HCT116 (cell line): ENCODE data around the gene FBXO42. TPM values are rescaled to one million over a fixed set of nuclear protein-coding genes. Genes with fewer than 3 reads are reported as not detected.

Experiments
- ATAC-seq: fragments of 200-7000 bp; cut with Tn5 transposase; 2 replicates; pipeline ENCODE4 v1.9.1; 2020; ENCODE audit warnings: mild to moderate bottlenecking, moderate library complexity
- BruUV-seq: library from RNA; stranded (reverse); fragments of 400-500 nt; replicated peaks from 2 replicates; lab custom pipeline; 2021; lab: Mats Ljungman, UMichigan
- CTCF ChIA-PET: fragments of 300-600 bp; sonication (Branson Sonifier 250); formaldehyde crosslinking; loops from one replicate; lab custom pipeline; 2021; ENCODE audit warnings: antibody characterized with exemption; lab: Charles Lee
- POLR2A ChIA-PET: fragments of 300-600, 350-600 bp; sonication (Branson Sonifier 250); formaldehyde crosslinking; loops from one replicate; lab custom pipeline; 2021; ENCODE audit warnings: antibody characterized with exemption; lab: Charles Lee
- RAD21 ChIA-PET, 2 experiments: fragments of 300-600 bp; sonication (Branson Sonifier 250); formaldehyde crosslinking; loops; one replicate each; lab custom pipeline; 2023; ENCODE audit warnings: low total read pairs in 2 of 2; ENCODE audit not compliant: uncharacterized antibody in 2 of 2, unreplicated experiment in 2 of 2, low non-redundant PET in 1 of 2; lab: Charles Lee
- DNase-seq: peaks from one replicate; pipeline ENCODE4 v3.0.0-alpha.2; 2010; ENCODE audit warnings: low read depth, low spot score
- H2AFZ ChIP-seq: fragments of 200-600 bp; shearing (Covaris generic), sonication (generic); 2 replicates; pipeline ENCODE4 v1.6.1; 2017; ENCODE audit warnings: low read depth, mixed run types, mixed read lengths, antibody characterized with exemption, low read length; ENCODE audit not compliant: poor library complexity, severe bottlenecking
- H3K27ac ChIP-seq: 2 replicates; pipeline ENCODE4 v1.5.1; 2012; ENCODE audit warnings: low read depth, low read length
- H3K27me3 ChIP-seq: fragments of 200-600 bp; sonication (generic); 2 replicates; pipeline ENCODE4 v1.6.1; 2016; ENCODE audit warnings: mixed run types, low read length, mixed read lengths; ENCODE audit not compliant: insufficient read depth
- H3K36me3 ChIP-seq, 2 experiments: fragments of 200-500 bp in 1 of 2; fragments of 200-600 bp in 1 of 2; sonication (Bioruptor generic) in 1 of 2; sonication (generic) in 1 of 2; 2 replicates each; pipeline versions ENCODE4 v1.5.1 to v1.6.1; 2014 to 2016; ENCODE audit warnings: low read length in 2 of 2, inconsistent platforms in 1 of 2, mixed read lengths in 1 of 2, mixed run types in 1 of 2; ENCODE audit not compliant: insufficient read depth in 2 of 2, control insufficient read depth in 1 of 2
- H3K4me1 ChIP-seq, 2 experiments: fragments of 200-600 bp in 1 of 2; sonication (generic) in 1 of 2; 2 replicates each; pipeline versions ENCODE4 v1.5.1 to v1.6.1; 2012 to 2017; ENCODE audit warnings: low read length in 2 of 2, inconsistent platforms in 1 of 2, mild to moderate bottlenecking in 1 of 2, mixed read lengths in 1 of 2, mixed run types in 1 of 2, moderate library complexity in 1 of 2; ENCODE audit not compliant: insufficient read depth in 2 of 2, control insufficient read depth in 1 of 2
- H3K4me2 ChIP-seq: fragments of 200-600 bp; sonication (generic); 2 replicates; pipeline ENCODE4 v1.6.1; 2017; ENCODE audit warnings: mixed run types, low read length, mixed read lengths
- H3K4me3 ChIP-seq, 2 experiments: fragments of 200-600 bp in 1 of 2; sonication (generic) in 1 of 2; replicated peaks in 1 of 2; 2 replicates each; pipeline ENCODE4 v1.5.1; 2011 to 2016; ENCODE audit warnings: low read length in 2 of 2, control low read depth in 1 of 2, low read depth in 1 of 2, mild to moderate bottlenecking in 1 of 2, mixed read lengths in 1 of 2, mixed run types in 1 of 2
- H3K79me2 ChIP-seq: fragments of 200-600 bp; sonication (generic); 2 replicates; pipeline ENCODE4 v1.6.1; 2017; ENCODE audit warnings: mild to moderate bottlenecking, mixed run types, low read length, moderate library complexity, mixed read lengths; ENCODE audit not compliant: insufficient read depth
- H3K9ac ChIP-seq: fragments of 200-600 bp; sonication (generic); 2 replicates; pipeline ENCODE4 v1.6.1; 2016; ENCODE audit warnings: low read length, mixed read lengths
- H3K9me2 ChIP-seq: fragments of 200-600 bp; sonication (generic), shearing (Covaris generic); 2 replicates; pipeline ENCODE4 v1.6.1; 2017; ENCODE audit warnings: mixed run types, mild to moderate bottlenecking, moderate library complexity; ENCODE audit not compliant: insufficient read depth
- H3K9me3 ChIP-seq, 2 experiments: fragments of 200-500 bp in 1 of 2; fragments of 200-600 bp in 1 of 2; sonication (Bioruptor generic) in 1 of 2; sonication (generic) in 1 of 2; 2 replicates each; pipeline ENCODE4 v1.6.1; 2014 to 2017; ENCODE audit warnings: low read length in 2 of 2, mixed read lengths in 2 of 2, inconsistent platforms in 1 of 2, low read depth in 1 of 2, mild to moderate bottlenecking in 1 of 2, mixed run types in 1 of 2, moderate library complexity in 1 of 2; ENCODE audit not compliant: control insufficient read depth in 1 of 2, insufficient read depth in 1 of 2
- H4K20me1 ChIP-seq: fragments of 200-600 bp; sonication (generic), shearing (Covaris generic); 2 replicates; pipeline ENCODE4 v1.6.1; 2017; ENCODE audit warnings: mixed run types, mild to moderate bottlenecking, moderate library complexity; ENCODE audit not compliant: insufficient read depth
- CBX3 ChIP-seq: IDR thresholded peaks from 2 replicates; pipeline ENCODE4 v1.6.1; 2012; ENCODE audit warnings: low read depth
- CEBPB ChIP-seq: IDR thresholded peaks from 2 replicates; pipeline ENCODE4 v1.6.1; 2012; ENCODE audit warnings: low read depth
- ELF1 ChIP-seq: IDR thresholded peaks from 2 replicates; pipeline ENCODE4 v1.6.1; 2012; ENCODE audit warnings: low read depth, borderline replicate concordance
- EZH2 ChIP-seq: fragments of 200-600 bp; sonication (generic); IDR thresholded peaks from 2 replicates; pipeline ENCODE4 v1.6.1; 2017; ENCODE audit warnings: antibody characterized with exemption, mixed run types
- EZH2phosphoT487 ChIP-seq: fragments of 200-600 bp; IDR thresholded peaks from 2 replicates; pipeline ENCODE4 v1.6.1; 2018; ENCODE audit warnings: antibody characterized with exemption, borderline replicate concordance
- FOSL1 ChIP-seq: IDR thresholded peaks from 2 replicates; pipeline ENCODE4 v1.6.1; 2012; ENCODE audit warnings: low read depth
- JUND ChIP-seq: IDR thresholded peaks from 2 replicates; pipeline ENCODE4 v1.6.1; 2012
- POLR2A ChIP-seq: IDR thresholded peaks from 2 replicates; pipeline ENCODE4 v1.7.0; 2011; ENCODE audit warnings: borderline replicate concordance; ENCODE audit not compliant: insufficient read depth, insufficient read length; ENCODE audit errors: extremely low read depth
- POLR2AphosphoS5 ChIP-seq: IDR thresholded peaks from 2 replicates; pipeline ENCODE4 v1.6.1; 2011; ENCODE audit warnings: mild to moderate bottlenecking, low read depth, low read length, moderate library complexity
- RAD21 ChIP-seq: IDR thresholded peaks from 2 replicates; pipeline ENCODE4 v1.6.1; 2012; ENCODE audit warnings: low read depth, mild to moderate bottlenecking
- SIN3A ChIP-seq: IDR thresholded peaks from 2 replicates; pipeline ENCODE4 v1.6.1; 2012; ENCODE audit warnings: low read depth
- SP1 ChIP-seq: IDR thresholded peaks from 2 replicates; pipeline ENCODE4 v1.6.1; 2012; ENCODE audit warnings: low read depth
- SRF ChIP-seq: IDR thresholded peaks from 2 replicates; pipeline ENCODE4 v1.6.1; 2012; ENCODE audit warnings: low read depth
- TCF7L2 ChIP-seq: IDR thresholded peaks from 2 replicates; pipeline ENCODE4 v1.7.0; 2011; ENCODE audit warnings: borderline replicate concordance, inconsistent platforms; ENCODE audit not compliant: insufficient read depth, insufficient read length; ENCODE audit errors: extremely low read depth
- YY1 ChIP-seq: IDR thresholded peaks from 2 replicates; pipeline ENCODE4 v1.6.1; 2011; ENCODE audit warnings: low read length, low read depth, moderate library complexity, mild to moderate bottlenecking; ENCODE audit not compliant: insufficient replicate concordance; ENCODE audit errors: extremely low read depth
- ZFX ChIP-seq: fragments of 450-650 bp; IDR thresholded peaks from 2 replicates; pipeline ENCODE4 v1.6.1; 2017
- ZNF274 ChIP-seq: fragments of 200-500 bp; sonication (Bioruptor generic); IDR thresholded peaks from 2 replicates; pipeline ENCODE4 v1.6.1; 2014; ENCODE audit warnings: mild to moderate bottlenecking, low read depth, low read length, inconsistent platforms
- intact Hi-C: fragments of 100-400 bp; cut with micrococcal nuclease; formaldehyde crosslinking; loops from 2 replicates; pipeline ENCODE4 v1.10.0; 2022
- total RNA-seq: library from RNA; stranded (reverse); gene quantifications from one replicate; pipeline ENCODE4 v1.2.1, GENCODE V29; 2021; ENCODE audit not compliant: unreplicated experiment
- TF ChIP-seq, protein P1 (sequence below), 3 experiments: fragments of 200-600 bp in 1 of 3; sonication (generic) in 1 of 3; IDR thresholded peaks in 2 of 3; conservative IDR thresholded peaks in 1 of 3; 2 replicates each; pipeline ENCODE4 v1.5.1; 2012 to 2017; ENCODE audit warnings: low read depth in 2 of 3, low read length in 2 of 3, antibody characterized with exemption in 1 of 3, borderline replicate concordance in 1 of 3, control low read depth in 1 of 3, mild to moderate bottlenecking in 1 of 3, mixed read lengths in 1 of 3, mixed run types in 1 of 3, moderate library complexity in 1 of 3; ENCODE audit not compliant: insufficient read depth in 1 of 3
- TF ChIP-seq, protein P2 (sequence below): IDR thresholded peaks from 2 replicates; pipeline ENCODE4 v1.6.1; 2012
- TF ChIP-seq, protein P3 (sequence below): IDR thresholded peaks from 2 replicates; pipeline ENCODE4 v1.6.1; 2011; ENCODE audit warnings: mild to moderate bottlenecking, low read length, moderate library complexity; ENCODE audit not compliant: insufficient replicate concordance; ENCODE audit errors: extremely low read depth

FBXO42 gene
- total RNA-seq, 1 experiment from 2014 or later, result 20.6 TPM

DNA sequence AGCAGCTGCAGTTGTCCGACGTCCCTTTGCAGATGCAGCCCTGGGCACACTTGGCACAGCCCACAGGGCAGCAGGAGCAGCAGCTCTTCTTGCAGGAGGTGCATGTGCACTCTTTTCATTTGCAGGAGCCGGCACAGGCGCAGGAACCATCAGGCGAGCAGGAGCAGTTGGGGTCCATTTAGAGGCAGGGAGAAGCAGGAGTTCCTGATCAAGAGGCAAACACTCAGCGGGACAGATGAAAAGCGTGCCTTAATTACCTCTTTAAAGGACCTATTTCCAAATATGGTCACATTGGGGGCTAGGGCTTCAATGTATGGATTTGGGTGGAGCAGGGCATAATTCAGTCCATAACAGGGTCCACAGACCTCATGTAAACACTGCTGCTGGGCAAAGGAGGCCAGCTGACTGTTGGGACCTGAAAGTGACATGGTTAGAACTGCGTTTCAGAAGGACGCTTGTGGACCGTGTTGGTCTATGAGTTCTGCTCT, 111.0 kb downstream of the FBXO42 start:
- BruUV-seq, result no TSS peak
- CTCF ChIA-PET, result no interaction called here
- Histone ChIP-seq H3K4me2 (no peak overlapping the region), H4K20me1 (no peaks in the 10 kb centered on the region), H3K4me1 (peaks cover 6 to 21% of the 10 kb centered on the region in 2 experiments), H3K79me2 (no peaks in the 10 kb centered on the region), H3K36me3 (no peaks in the 10 kb centered on the region), H2AFZ (no peak overlapping the region), H3K4me3 (no peak overlapping the region), H3K27ac (no peak overlapping the region), H3K9me3 (no peaks in the 10 kb centered on the region), H3K9me2 (no peaks in the 10 kb centered on the region), H3K9ac (no peak overlapping the region), H3K27me3 (no peaks in the 10 kb centered on the region)
- no peak for TF ChIP-seq SP1
- no peak for TF ChIP-seq FOSL1
- TF ChIP-seq, protein P1, sequence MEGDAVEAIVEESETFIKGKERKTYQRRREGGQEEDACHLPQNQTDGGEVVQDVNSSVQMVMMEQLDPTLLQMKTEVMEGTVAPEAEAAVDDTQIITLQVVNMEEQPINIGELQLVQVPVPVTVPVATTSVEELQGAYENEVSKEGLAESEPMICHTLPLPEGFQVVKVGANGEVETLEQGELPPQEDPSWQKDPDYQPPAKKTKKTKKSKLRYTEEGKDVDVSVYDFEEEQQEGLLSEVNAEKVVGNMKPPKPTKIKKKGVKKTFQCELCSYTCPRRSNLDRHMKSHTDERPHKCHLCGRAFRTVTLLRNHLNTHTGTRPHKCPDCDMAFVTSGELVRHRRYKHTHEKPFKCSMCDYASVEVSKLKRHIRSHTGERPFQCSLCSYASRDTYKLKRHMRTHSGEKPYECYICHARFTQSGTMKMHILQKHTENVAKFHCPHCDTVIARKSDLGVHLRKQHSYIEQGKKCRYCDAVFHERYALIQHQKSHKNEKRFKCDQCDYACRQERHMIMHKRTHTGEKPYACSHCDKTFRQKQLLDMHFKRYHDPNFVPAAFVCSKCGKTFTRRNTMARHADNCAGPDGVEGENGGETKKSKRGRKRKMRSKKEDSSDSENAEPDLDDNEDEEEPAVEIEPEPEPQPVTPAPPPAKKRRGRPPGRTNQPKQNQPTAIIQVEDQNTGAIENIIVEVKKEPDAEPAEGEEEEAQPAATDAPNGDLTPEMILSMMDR (IDR thresholded peaks at IDR 0.05 in 2 of 3, conservative IDR thresholded peaks at IDR 0.05 in 1 of 3; ENCODE audit: borderline replicate concordance in 1 of 3, insufficient read depth in 1 of 3, low read depth in 2 of 3, low read length in 2 of 3), result no peak
- no peak for TF ChIP-seq YY1
- no peak for TF ChIP-seq EZH2phosphoT487
- TF ChIP-seq SIN3A, result no peak
- TF ChIP-seq, protein P2, sequence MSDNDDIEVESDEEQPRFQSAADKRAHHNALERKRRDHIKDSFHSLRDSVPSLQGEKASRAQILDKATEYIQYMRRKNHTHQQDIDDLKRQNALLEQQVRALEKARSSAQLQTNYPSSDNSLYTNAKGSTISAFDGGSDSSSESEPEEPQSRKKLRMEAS, result no peak
- TF ChIP-seq CEBPB, result no peak
- TF ChIP-seq JUND, result no peak
- no peak for TF ChIP-seq POLR2A
- TF ChIP-seq RAD21, result no peak
- no peak for TF ChIP-seq ZNF274
- TF ChIP-seq, protein P3, sequence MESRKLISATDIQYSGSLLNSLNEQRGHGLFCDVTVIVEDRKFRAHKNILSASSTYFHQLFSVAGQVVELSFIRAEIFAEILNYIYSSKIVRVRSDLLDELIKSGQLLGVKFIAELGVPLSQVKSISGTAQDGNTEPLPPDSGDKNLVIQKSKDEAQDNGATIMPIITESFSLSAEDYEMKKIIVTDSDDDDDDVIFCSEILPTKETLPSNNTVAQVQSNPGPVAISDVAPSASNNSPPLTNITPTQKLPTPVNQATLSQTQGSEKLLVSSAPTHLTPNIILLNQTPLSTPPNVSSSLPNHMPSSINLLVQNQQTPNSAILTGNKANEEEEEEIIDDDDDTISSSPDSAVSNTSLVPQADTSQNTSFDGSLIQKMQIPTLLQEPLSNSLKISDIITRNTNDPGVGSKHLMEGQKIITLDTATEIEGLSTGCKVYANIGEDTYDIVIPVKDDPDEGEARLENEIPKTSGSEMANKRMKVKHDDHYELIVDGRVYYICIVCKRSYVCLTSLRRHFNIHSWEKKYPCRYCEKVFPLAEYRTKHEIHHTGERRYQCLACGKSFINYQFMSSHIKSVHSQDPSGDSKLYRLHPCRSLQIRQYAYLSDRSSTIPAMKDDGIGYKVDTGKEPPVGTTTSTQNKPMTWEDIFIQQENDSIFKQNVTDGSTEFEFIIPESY, result no peak
- no peak for TF ChIP-seq ELF1
- TF ChIP-seq POLR2AphosphoS5, result no peak
- TF ChIP-seq TCF7L2, result no peak
- TF ChIP-seq CBX3, result no peak
- no peak for TF ChIP-seq SRF
- no peak for TF ChIP-seq EZH2
- TF ChIP-seq ZFX, result no peak
- intact Hi-C loops, result loop anchor here (5.0 kb wide), 1 partner anchor 54 kb away; no protein-coding TSS in a partner anchor
- POLR2A ChIA-PET, result no interaction called here
- RAD21 ChIA-PET, result no interaction called here
- DNase-seq (no peak), ATAC-seq (no peak)
